Fibroblast of gingiva (primary cell): ENCODE data around the gene ZFPM1.
A peak's percentile ranks its signal among the peaks of the same experiment; 100 is the strongest.
"Not testable (repeated sequence)": the region's sequence is repeated elsewhere in the genome, so short reads cannot be mapped to it uniquely, and the experiment has no call there.

ENCODE experiments used
- DNase-seq: peaks from one replicate; pipeline ENCODE4 v3.0.0-alpha.2; 2011; ENCODE audit warnings: low read depth

Gene ZFPM1

DNA sequence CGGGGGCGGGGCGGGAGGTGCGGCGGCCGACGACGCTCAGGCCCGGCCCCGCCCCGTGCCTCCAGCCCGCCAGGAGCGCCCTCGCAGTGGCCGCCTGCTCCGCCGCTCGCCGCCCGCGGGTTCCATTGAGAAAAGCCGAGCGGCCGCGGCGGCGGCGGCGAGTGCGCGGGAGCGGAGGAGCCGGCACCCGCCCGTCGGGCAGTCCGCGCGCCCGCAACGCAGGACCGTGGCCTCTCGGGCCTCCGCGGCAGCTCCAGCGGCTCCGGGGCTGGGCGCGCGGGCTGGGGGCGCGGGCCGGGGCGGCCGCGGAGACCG is at the start of gene ZFPM1:
Gene ZFPM1 (plus strand): TSS at position 64 of the 315 bp plus-strand sequence. CDS start 359 bp downstream, outside the sequence.
- no peak for DNase-seq

GRCh38 chr16:88403794-88404581 is 49.1 kb upstream of the ZFPM1 start:
- DNase-seq, result no peak

DNA sequence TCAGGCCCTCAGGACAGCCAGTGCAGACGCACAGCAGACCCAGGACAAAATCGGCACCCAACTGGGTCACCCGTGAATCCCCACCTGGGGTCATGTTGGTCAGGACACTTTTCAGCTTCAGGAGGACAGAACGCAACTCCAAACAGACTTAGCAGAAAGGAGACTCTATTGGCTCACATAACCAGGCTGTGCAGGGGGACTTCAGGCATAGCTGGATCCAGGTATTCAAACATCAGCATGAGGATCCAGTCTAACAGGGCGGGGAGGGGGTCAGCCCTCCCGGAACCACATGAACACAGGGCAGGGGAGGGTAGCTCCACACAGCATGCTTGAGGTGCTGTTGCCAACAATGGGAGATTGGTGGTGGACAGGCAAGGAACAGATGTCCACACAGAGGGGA is 48.3 kb upstream of the ZFPM1 start:
- no peak for DNase-seq

- DNase-seq, result peak; percentile 84
These were observed 47.6 kb upstream of the ZFPM1 start for GRCh38 chr16:88405216-88406060.

DNA sequence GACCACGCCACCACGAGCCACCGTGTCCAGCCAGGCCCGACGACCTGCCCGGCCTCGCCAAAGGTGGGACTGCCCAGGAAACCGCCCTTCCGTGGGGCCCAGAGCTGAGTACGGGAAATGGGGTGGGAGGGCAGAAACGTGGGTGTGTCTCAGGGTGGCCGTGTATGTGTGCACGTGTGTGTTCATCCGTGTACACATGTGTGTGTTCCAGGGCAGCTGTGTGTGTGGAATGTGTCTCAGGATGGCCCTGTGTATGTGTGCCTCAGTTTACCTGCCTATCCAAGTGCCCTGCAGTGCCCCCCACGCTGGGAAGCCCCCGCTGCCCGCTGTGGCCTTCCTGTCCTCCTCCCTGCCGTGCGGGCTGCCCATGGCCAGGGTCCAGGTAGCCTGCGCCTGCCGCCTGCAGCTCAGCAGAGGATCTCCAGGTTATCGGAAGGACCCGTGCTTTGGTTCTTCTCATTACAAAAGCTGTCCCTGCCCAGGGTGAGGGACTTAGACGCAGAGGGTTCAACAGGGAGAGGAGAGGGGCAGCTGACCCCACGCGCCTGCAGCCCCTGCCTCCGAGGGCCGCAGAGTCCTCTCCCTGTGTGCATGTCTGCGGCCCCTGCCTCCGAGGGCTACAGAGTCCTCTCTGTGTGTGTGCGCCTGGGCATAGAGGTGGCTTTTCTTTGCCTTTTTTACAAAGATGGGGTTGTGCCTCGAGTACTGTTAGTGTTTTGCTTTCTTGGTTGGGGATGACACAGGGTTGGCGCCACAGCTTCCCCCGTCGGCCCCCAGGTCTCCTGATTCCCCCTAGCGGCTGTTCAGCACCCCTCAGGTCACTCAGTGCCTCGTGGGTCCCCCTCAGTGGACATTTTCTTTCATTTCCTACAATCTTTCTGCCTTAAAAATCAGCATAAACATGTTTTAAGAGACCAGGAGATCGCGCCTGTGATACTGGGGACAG is 46.7 kb upstream of the ZFPM1 start:
- no peak for DNase-seq

DNA sequence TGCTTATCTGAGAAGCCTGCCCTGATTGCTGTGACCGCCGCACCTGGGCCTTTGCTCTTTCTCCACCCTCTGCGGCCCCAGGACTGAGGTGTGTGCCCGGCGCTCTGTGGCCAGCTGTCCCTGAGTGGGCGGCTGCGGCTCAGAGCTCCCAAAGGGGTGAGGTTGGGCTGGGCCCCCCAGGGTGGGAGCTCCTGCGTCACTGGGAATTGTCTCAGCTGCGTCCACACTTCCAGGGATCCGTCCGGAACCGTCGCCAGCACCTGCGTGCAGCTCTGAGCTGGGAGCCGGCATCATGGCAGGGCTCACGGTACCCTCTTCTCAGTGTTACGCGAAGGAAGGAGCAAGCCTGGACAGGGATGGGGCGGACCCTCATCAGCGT is 46.0 kb upstream of the ZFPM1 start:
- DNase-seq, result no peak

DNA sequence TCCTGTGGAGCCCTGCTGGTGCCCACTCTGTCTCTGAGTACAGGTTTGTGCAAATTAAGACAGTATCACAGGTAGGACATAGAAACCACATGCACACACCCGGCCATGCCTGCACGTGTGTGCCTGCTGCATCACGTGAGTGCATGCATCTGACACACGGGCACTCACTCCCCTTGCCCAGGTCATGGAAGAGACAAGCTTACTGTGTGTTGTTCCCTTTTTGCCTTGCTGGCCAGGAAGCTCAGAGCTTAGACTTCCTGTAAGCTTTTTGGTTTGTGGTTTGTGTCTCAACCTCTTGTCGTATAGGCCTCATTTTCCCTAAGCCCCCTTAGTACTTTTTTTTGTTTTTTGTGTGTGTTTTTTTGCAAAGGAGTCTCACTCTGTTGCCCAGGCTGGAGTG is 45.3 kb upstream of the ZFPM1 start:
- no peak for DNase-seq

GRCh38 chr16:88408561-88409142 is 44.4 kb upstream of the ZFPM1 start:
- DNase-seq, result no peak

GRCh38 chr16:88409296-88410065 is 43.6 kb upstream of the ZFPM1 start:
- DNase-seq, result no peak

GRCh38 chr16:88410297-88410968 is 42.6 kb upstream of the ZFPM1 start:
- not testable (repeated sequence) for DNase-seq

- no peak for DNase-seq
These were observed 41.0 kb upstream of the ZFPM1 start for GRCh38 chr16:88411951-88412576.

GRCh38 chr16:88412766-88413165 is 40.3 kb upstream of the ZFPM1 start:
- DNase-seq, result no peak

- DNase-seq, result no peak
These were observed 39.8 kb upstream of the ZFPM1 start for GRCh38 chr16:88413231-88413630.

DNA sequence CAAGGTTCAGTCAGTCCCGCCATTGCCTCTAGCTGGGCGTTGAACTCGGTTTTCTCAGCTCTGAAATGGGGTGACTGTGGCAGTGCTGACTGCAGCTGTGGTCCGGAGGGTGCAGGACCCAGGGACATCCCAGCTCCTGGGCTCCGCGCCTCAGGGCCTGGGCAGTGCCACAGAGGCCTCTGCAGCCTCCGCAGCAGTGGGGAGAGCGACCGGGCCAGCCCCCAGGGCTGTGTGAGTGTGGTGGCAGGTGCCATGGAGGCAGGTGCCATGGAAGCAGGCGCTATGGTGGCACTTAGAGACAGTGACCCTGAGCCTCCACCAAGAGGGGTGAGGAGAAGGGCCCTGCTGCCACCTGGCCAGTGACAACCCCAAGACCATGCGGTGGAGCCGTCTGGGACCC is 39.4 kb upstream of the ZFPM1 start:
- no peak for DNase-seq

DNA sequence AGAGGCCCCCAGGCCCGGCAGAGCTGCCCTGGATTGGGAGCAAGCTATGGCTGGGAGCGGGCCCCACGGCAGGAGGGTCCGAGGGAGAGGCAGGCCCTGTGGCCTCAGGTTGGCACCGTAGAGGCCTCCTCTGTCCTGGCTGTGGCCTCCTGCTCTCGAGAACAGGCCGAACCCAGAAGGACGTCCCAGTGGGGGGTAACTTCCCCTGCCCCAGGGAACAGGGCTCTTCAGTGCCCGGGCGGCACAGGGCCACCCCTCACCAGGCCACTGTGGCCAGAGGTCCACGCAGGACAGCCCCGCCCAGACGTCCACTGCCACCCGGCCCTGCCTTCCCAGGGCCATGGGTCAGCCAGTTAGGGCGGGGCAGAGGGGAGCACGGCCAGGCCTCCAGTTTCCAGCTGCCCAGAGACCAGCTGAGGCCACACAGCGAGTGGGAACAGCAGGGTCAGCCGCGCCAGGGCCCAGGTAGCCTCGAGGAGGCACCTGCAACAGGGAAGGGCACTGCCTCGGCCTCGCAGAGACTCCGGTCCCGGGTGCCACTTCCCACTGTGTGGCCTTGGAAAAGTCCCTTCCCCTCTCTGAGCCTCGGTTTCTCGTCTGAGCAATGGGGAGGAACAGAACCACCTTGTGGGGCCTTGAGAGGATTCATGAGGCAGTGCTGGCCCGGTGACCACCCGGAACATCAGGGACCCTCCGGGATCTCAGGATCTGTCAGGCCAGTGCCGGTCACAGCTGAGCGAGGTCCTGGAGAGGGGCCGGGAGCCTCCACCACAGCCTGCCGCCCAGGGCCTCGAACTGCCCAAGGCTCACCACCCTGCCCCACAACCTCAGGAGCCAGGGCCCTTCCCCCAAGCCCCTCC is 38.3 kb upstream of the ZFPM1 start:
- no peak for DNase-seq

DNA sequence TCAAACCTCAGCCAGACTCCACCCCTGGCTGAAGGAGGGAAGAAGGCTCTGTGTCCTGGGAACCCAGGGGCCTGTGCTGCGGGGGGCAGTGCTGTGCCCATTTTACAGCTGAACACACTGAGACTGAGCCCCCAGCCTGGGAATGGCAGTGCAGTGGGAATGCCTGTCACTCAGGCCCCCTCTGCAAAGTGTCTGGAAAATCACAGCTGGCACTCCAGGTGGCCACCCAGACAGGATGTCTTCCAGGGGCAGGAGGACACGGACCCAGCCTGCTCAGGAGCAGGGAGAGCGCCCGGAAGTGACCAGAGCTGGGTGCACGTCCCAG is 37.7 kb upstream of the ZFPM1 start:
- no peak for DNase-seq

DNA sequence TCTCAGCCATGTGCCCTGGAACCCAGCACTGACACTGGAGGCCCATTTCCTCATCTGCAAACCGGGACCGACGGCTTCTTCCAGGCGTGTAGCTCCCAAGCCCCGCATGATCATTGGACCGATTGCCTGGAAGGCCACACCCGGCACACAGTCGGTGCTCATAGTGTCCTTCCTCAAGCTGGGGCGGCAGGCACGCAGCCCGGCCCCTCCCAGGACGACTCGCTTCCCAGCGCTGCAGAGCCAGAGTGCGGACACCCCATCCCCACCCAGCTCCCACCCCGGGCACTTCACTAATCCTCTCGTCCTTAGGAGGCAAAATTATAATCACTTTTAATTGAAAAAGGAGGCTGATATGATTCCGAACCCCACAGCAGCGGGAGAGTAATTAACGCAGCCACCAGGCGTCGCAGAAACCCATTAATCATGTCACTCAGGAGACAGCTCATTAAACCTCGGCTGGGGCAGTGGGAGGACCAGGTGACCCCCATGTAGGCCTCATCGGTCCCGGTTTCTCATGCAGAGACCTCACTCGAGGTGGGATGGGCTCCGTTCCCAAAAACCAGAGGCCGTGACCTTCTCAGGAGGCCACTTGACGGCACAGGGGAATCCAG is 37.3 kb upstream of the ZFPM1 start:
- no peak for DNase-seq

DNA sequence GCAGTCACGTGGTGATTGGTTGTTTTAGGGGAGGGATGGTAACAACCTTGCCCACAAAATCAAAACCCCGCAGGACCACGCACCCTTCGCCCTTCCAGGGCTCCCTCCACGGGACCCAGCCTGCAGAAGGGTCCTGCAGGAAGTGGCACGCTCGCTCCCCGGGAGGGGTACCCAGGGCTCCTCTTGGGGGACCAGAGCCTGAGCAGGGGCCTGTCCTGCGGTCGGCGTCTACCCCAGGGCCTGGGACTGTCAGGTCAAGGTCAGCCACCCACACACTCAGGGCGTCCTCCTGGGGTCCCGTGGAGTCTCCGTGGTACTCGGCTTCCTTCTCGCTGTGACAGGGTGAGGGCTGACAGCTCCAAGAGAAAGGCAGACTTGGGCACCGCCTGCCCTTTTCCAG is 36.4 kb upstream of the ZFPM1 start:
- no peak for DNase-seq
